HS-27A (cell line): ENCODE results near the gene ARID4B.
"Not testable (repeated sequence)": the region's sequence is repeated elsewhere in the genome, so short reads cannot be mapped to it uniquely, and the experiment has no call there.

Experiments used
- DNase-seq: peaks from one replicate; pipeline ENCODE4 v3.0.0-alpha.2; 2012; ENCODE audit warnings: low read depth, missing footprints

The ARID4B gene

DNA sequence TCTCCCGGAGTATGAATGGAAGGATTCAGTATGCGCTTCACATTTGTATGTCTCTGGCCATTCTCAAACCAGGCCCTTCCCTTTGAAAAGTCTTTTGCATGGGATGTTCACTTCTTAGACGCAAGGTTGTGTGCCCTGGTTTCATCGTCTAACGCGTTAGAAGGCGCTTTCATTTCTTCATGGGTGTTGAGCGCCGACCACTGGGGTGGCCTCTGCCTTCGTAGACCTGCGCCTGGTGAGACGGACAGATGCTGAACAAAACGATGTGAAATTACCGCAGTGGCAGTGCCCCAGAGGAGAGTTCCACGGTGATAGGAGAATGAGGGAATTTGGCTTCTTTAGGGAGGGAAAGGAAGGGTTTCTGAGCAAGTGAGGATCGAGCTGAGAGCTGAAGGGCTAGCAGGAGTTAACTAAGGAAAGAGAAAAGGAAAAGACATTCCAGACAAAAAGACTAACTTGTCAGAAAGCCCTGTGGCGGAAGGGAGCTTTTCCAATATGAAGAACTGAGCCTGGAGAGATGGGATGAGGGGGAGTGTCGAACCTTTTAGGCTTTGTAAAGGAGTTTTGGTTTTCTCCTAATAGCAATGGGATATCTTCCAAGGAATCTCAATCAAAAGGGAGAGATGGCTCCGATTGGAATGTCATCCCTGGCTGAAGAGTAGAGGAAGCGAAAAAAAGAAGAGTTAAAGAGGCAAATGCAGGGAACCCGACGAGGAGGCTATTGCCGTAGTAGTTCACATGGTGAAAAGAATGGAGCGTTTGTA, 1.3 kb upstream of the ARID4B start:
- DNase-seq: no peak

DNA sequence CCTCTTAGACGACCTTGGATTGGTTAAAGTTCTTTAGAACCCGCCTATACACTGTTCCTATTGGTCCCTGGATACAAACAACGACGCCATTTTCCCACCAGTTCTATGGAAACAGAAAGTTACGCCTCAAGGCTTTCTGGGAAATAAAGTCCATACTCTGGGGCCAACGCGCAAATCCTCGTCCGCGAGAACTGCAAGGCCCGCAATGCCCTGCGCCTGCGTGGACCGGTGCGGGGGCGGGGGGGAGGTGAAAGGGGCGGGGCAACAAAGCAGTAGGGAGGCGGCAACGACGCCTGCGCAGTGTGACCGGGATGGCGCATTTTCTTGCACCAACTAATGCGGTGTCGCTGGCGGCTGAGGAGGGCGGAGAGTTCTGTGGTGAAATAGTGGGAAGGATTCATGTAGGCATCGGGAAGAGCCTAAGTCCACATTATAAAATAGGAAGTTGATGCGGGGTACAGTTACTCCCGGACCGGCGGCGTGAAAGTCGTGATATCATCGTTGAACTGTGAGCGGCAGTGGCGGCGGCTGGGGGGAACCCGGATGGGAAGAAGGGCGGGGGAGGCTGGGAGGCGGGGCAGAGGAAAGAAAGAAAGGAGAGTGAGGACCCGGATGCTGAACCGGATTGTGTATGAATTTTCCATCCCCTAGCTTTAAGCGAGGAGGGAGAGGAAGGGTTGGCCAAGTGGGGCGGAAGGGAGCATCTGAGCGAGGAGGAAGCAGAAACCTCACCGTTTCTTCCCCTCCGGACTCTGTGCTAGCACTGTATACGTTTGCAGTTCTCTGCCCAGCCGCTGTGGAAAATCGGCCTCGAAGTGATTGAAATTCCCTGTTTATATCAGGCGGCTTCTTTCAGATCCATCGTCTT, 526 bp upstream of the ARID4B start, which contains the start of gene GGPS1:
GGPS1 (plus strand) TSS at position 300 of the 868 bp plus-strand sequence. CDS start 6,695 bp downstream, outside the sequence.
- DNase-seq: peak; percentile 98

DNA sequence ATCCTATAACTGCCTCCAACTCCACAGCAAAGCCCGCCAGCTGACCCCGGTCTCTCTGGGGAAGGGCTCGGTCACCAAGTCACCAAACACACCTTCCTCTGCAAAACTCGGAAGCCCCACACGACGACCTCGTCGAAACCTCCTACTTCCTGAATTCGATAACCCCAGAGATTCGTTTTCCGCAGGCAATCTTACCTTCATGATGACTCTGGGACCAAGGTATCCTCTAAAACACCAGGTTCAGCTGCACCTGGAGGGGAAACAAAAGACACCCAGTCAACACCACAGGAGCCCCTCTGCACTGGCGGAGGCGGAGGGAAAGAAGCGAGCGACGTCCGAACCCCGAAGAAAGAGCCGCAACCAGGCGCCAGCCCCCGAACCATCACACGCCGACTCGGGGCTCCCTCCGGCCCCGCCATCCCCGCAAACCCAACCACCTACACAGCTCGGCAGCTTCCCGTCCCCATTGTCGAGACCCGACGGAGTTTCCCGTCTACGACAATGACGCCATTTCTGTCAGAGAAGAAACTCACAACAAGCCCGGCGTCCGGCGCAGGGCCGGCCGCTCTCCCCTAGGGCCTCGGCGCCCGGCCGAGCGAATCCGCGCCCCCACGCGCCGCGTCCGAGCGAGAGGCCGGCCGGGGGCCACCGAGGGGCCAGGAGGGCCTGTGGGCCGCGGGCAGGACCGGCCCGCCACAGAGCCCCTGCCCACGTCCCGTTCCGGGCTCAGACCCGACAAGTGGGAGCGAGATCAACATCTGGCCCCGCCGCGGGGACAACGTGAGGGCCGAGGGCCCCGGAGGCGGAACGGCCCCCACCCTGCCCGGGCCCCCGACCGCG, 1.0 kb downstream of the ARID4B start:
- DNase-seq: no peak

DNA sequence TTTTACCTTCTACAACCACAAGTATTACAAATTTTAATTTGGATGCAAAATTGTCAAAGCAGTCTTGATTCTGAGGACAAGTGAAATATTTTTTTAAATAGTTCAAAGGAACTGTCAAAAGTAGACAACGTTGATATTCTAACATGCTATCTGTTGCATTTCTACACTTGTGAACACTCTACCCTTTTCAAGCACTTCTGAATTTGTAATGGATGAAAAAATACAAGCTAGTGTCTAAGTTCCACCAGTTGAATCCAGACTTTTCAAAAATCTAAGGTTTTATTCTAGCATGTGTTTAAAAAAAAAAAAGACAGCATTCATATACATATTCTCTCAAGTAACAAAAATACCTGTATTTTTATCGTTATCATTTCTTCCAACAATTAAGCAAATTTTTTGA, 2.1 kb downstream of the ARID4B start:
- no peak for DNase-seq

DNA sequence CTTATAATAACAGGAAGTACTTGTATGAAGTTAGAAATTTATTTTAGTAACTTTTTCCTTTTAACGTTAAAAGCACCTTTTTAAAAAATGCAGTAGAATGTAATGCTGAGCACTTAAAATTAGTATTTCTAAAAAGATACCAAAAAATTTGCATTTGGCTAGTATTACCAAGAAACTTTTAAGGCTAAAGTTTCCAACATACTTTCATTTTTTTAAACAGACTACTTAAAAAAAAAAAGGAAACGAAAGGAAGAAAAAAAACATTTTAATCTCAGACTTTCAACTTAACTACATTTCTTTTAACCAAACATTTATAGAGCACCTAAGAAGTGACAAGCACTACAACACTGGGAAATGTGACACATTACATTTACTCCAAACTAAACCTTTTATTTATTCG, 2.8 kb downstream of the ARID4B start:
- DNase-seq: no peak

DNA sequence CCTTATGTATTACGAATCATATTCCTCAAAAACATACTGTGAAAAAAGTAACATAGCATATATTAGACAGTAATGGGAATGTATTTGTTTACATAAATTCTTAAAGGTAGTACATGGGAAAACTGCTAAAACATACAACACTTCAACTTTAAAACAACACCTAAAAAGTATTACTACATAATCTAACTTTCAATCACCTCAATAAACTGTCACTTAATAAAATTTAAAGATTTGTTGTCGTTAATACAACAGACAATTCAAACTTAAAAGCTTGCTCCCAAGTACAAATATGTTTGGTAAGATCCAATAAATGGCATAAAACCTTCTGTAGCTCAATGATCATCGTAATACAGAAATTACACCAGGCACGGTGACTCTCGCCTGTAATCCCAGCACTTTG, 3.7 kb downstream of the ARID4B start:
- DNase-seq: no peak

DNA sequence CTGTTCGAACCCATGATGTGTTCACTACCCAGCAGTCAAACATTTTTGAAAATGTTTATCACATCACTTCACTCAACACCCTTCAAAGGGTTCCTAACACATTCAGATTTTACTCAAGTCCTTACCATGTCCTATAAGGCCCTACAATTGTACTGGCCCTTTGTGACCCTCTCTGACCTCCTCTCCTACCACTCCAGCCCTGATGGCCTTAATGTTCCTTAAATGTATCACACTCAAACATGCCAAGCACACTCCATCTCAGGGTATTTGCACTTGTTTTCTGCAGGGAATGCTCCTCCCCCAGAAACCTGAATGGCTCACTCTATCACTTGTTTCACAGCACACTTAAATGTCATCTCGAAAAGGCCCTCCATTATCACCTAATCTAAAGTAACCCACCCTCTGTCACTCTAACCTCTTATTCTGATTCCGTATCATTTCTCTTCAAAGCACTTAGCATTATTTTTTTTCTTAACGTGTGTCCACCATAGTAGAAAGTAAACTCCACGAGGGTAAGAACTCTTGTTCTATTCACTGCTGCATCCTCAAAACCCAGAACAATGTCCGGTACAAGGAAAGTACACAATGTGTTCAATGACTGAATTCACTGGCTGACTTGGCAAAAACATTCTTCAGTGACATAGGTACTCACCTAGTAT, 7.3 kb downstream of the ARID4B start:
- DNase-seq: no peak

DNA sequence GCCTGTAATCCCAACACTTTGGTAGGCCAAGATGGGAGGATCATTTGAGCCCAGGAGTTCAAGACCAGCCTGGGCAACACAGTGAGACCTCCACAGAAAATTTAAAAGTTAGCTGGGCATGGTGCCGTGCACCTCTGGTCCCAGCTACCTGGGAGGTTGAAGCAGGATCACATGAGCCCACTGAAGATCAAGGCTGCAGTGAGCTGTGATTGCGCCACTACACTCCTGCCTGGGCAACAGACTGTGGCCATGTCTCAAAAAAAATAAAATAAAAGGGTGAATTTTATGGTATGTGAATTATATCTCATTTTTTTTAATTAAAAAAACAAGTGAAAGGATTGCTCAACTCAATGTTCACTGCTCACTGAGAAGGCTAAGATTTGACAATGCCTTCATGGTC, 8.7 kb downstream of the ARID4B start:
- DNase-seq: no peak

DNA sequence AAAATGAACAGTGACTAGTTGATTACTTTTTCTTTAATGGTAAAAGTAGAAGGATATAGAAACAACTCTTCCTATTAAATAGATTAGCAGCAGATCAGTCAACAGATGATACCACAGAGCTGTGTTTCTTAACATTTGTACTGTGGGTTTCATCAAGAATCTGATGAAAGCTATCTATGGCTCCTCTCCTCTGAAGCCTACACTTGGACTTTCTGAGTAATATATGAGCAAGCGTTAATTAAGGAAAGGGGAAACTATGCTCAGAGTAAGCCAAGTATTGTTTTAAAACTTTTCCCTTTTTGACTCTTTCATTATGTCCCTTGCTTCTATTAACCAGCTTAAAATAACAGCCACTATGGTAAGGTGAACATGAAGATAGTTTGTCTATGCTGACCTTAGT, 10.8 kb downstream of the ARID4B start:
- no peak for DNase-seq

DNA sequence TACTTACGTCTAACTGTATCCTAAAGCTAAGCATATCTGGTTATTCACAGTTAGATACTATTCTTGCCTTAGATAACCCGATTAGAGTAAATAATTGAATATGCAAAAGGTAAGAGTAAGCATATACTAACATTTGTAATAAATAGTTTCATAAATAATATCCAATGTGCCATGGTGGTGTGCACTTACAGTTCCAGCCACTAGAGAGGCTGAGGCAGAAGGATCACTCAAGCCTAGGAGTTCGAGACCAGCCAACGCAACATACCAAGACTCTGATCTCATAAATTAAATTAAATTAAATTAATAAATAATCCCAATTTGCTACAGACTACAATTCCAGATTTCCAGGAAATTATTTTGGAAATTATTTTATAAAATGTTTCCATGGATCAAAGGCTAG, 12.2 kb downstream of the ARID4B start:
- no peak for DNase-seq

DNA sequence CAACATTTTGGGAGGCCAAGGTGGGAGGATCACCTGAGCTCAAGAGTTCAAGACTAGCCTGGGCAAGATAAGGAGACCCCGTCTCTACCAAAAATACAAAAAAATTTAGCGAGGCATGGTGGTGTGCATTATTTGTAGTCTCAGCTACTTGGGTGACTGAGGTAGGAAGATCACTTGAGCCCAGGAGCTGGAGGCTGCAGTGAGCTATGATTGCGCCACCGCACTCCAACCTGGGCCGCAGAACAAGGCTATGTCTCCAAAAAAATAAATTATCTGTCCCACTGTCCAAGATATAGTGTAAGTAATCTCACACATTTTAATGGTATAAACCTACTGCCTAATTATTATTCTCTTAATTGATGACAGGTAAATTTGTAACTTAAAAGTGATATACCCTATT, 12.8 kb downstream of the ARID4B start:
- DNase-seq: no peak

DNA sequence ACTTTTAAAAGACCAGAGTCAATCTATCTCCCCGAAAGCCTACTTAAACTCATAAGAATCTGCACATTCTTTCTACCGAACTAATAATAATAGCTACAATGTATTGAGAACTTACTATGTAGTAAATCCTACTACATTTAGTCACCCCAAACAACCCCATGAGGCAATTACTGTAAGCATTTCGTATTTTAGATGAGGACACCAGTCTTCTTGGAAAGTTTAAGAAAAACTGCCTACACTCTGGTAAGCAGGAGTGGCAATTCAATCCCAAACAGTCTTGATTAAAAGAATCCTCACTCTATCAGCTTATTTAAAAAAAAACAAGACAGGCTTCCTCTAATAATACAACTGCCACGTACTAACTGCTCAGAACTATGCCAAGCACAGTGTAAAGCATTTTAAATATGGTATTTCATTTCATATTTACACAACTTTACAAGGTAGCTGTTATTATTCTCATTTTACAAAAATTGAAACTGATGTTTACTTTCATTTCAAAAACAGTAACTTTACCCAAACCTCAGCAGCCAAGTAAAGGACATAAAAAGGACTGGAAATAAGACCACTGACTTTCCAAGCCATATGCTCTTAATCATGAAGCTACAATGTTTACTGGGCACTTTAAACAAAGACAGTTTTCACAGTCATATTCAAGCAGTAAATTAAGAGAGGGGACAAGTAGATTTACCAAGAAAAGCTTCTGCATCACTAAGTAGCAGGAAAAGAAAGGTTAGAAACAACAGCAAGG, 13.9 kb downstream of the ARID4B start:
- no peak for DNase-seq

DNA sequence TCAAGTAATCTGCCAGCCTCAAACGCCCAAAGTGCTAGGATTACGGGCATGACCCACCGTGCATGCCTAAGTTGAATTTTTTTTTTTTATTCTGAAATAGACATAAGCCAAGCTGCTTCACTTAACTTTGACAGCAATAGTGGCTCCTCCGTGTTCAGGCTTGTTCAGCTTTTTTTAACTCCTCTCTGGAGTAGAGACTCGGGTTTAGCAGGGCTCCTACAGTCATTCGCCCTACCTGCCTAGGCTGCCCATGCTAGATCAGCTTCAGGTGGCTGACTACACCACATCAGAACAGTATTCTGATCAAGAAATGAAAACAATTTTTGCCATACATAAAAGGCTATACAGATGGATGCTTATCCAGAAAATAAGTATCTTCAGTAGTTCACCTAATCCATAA, 14.7 kb downstream of the ARID4B start:
- DNase-seq: no peak

DNA sequence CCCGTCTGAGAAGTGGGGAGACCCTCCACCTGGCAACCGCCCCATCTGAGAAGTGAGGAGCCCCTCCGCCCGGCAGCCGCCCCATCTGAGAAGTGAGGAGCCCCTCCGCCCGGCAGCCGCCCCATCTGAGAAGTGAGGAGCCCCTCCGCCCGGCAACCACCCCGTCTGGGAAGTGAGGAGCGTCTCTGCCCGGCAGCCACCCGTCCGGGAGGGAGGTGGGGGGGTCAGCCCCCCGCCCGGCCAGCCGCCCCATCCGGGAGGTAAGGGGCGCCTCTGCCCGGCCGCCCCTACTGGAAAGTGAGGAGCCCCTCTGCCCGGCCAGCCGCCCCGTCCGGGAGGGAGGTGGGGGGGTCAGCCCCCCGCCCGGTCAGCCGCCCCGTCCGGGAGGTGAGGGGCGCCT, 18.8 kb downstream of the ARID4B start:
- not testable (repeated sequence) for DNase-seq

DNA sequence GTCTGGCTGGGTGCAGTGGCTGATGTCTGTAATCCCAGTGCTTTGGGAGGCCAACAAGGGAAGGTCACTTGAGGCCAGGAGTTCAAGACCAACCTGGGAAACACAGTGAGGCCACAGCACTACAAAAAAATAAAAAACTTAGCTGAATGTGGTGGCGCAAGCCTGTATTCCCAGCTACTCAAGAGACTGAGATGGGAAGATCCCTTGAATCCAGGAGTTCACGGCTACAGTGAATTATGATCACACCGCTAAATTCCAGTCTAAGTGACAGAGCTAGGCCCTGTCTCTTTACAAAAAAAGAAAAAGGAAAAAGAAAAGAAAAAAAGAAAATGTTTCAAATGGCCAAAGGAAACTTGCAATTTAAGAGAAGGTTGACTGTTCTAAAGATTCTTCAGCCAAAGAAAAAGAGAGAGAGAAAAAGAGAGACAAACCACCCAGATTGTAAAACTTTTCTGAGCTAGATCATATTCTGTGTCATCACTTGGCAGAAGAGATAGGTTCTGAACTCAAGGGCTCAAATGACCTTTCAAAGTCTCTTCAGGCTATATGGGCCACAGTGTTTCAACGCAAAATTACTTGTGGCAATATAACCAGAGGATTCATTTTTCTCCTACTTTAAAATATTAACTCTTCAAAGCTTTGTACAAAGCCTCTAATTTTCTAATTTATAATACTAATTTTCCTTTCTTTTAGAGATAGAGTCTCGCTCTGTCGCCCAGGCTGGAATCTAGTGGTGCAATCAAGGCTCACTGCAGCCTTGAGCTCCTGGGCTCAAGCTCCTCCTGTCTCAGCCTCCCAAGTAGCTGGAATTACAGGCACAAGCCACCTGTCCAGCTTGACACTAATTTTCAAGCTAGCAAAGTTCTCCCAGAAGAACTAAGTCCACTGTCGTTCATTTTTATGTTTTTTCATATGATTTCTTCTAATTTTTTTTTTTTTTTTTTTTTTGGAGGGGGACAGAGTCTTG, 20.5 kb downstream of the ARID4B start:
- DNase-seq: no peak

DNA sequence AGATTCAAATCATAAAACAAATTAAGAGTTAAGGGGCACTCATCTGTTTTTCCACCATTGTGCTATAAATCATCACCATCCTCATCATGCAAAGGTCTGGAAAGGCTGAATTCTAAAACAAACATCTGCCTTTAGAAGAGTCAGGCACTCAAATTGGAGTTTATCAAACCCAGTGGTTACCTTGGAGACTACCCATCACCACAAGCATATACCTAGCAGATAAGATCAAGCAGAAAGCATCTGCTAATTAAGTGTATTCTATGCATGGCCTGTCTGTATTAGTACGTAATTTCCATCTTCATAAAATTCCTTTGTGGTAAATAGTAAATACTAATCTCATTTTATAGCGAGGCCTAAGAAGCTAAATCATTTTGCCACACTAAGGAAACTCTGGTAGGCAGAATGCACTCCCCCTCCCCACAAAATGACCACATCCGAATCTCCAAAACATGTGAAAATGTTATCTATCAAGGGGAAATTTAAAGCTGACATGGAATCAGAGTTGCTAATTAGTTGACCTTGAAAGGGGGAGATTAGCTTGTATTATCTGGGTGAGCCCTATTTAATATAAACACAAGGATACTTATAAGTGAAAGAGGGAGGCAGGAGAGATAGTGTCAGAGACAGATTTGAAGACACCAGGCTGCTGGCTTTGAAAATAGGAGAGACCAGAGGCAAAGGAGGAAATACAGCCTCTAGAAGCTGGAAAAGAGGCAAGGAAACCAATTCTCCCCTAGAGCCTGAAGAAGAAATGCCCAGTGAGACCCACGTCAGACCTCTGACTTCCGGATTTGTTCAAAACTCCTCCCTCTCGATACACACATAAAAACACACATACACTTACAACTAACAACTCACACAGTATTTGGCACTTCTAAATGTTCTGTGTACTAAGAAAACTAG, 23.2 kb downstream of the ARID4B start:
- DNase-seq: no peak

DNA sequence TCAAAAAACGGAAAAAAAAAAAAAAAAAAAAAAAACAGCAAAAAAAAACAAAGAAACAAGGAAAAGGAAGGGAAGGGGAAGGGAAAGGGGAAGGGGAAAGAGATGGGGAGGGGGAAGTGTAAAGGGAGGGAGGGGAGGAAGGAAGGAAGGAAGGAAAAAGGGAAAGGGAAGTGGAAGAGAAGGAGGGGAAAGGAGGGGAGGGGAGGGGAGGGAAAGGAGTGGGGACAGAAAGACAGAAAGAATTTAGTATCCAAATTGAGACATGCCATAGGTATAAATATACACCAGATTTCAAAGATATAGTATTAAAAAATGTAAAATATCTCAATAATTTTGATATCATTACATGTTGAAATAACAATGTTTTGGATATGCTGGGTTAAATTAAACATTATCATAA, 25.8 kb downstream of the ARID4B start:
- DNase-seq: no peak

DNA sequence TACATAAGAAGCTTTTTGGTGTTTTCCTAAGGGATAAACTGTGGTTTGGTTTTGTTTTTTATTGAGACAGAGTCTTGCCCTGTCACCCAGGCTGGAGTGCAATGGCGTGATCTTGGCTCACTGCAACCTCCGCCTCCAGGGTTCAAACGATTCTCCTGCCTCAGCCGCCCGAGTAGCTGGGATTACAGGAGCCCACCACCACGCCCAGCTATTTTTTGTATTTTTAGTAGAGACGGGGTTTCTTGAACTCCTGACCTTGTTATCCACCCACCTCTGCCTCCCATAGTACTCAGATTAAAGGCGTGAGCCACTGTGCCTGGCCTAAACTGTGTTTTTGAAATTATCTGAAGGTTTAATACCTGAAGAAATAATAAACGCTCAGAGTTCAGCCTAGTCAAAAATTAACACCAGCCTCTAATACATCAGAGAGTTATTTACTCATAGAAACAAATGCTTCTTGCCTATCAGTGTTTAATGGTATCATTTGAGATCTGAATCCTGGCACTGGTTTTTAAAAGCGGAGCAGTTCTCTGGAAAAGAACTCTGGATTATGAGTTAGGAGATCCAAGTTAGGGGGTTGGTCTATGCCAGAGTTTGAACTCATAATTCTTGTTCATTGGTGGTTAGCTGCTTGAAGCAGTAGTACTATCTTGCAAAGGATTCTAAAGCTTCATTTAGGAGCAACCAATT, 28.7 kb downstream of the ARID4B start:
- no peak for DNase-seq
